Measurements from ENCODE around the gene NHLRC4. TPM values are rescaled to one million over a fixed set of nuclear protein-coding genes. Genes with fewer than 3 reads are reported as not detected.

NHLRC4 gene
- total and polyA plus RNA-seq, 2 of the 13 experiments (the other 11 are each of a cell fraction or from before 2014, with no cell fraction given): 0.40 to 0.59 TPM

- TF ChIP-seq, protein P1, sequence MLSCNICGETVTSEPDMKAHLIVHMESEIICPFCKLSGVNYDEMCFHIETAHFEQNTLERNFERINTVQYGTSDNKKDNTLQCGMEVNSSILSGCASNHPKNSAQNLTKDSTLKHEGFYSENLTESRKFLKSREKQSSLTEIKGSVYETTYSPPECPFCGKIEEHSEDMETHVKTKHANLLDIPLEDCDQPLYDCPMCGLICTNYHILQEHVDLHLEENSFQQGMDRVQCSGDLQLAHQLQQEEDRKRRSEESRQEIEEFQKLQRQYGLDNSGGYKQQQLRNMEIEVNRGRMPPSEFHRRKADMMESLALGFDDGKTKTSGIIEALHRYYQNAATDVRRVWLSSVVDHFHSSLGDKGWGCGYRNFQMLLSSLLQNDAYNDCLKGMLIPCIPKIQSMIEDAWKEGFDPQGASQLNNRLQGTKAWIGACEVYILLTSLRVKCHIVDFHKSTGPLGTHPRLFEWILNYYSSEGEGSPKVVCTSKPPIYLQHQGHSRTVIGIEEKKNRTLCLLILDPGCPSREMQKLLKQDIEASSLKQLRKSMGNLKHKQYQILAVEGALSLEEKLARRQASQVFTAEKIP (CRISPR knock-in tag; IDR thresholded peaks at IDR 0.05; ENCODE audit: borderline replicate concordance): no peak
- TF ChIP-seq, protein P2, sequence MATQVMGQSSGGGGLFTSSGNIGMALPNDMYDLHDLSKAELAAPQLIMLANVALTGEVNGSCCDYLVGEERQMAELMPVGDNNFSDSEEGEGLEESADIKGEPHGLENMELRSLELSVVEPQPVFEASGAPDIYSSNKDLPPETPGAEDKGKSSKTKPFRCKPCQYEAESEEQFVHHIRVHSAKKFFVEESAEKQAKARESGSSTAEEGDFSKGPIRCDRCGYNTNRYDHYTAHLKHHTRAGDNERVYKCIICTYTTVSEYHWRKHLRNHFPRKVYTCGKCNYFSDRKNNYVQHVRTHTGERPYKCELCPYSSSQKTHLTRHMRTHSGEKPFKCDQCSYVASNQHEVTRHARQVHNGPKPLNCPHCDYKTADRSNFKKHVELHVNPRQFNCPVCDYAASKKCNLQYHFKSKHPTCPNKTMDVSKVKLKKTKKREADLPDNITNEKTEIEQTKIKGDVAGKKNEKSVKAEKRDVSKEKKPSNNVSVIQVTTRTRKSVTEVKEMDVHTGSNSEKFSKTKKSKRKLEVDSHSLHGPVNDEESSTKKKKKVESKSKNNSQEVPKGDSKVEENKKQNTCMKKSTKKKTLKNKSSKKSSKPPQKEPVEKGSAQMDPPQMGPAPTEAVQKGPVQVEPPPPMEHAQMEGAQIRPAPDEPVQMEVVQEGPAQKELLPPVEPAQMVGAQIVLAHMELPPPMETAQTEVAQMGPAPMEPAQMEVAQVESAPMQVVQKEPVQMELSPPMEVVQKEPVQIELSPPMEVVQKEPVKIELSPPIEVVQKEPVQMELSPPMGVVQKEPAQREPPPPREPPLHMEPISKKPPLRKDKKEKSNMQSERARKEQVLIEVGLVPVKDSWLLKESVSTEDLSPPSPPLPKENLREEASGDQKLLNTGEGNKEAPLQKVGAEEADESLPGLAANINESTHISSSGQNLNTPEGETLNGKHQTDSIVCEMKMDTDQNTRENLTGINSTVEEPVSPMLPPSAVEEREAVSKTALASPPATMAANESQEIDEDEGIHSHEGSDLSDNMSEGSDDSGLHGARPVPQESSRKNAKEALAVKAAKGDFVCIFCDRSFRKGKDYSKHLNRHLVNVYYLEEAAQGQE (IDR thresholded peaks at IDR 0.05; ENCODE audit: borderline replicate concordance in 1 of 2, low read depth in 1 of 2, low read length in 2 of 2): no peak
- TF ChIP-seq KAT7 (CRISPR knock-in tag; IDR thresholded peaks at IDR 0.05; ENCODE audit: borderline replicate concordance) (no peak), KDM1A (CRISPR knock-in tag; IDR thresholded peaks at IDR 0.05) (no peak), SIX4 (CRISPR knock-in tag; IDR thresholded peaks at IDR 0.05) (0 out of 2 replicates have a peak, but pooled peaks have one; percentile 27), ZSCAN30 (CRISPR knock-in tag; IDR thresholded peaks at IDR 0.05) (no peak), MTF2 (CRISPR knock-in tag; IDR thresholded peaks at IDR 0.05; ENCODE audit: borderline replicate concordance) (no peak), CBX1 (IDR thresholded peaks at IDR 0.05; ENCODE audit: low read depth) (no peak), ZNF580 (CRISPR knock-in tag; IDR thresholded peaks at IDR 0.05; ENCODE audit: borderline replicate concordance, low read depth) (peak; percentile 82), ZNF709 (CRISPR knock-in tag; IDR thresholded peaks at IDR 0.05) (0 out of 2 replicates have a peak, but pooled peaks have one; percentile 24), CREM (IDR thresholded peaks at IDR 0.05) (peak; percentile 54), CREM (CRISPR knock-in tag; IDR thresholded peaks at IDR 0.05) (no peak), HOXA9 (CRISPR knock-in tag; IDR thresholded peaks at IDR 0.05; ENCODE audit: borderline replicate concordance) (no peak), ZFYVE20 (CRISPR knock-in tag; IDR thresholded peaks at IDR 0.05; ENCODE audit: borderline replicate concordance, low read depth) (no peak), SMYD3 (CRISPR knock-in tag; IDR thresholded peaks at IDR 0.05) (no peak), ZNF605 (CRISPR knock-in tag; IDR thresholded peaks at IDR 0.05) (peak; percentile 76; the same call in 1 of the 2 replicates), MATR3 (CRISPR knock-in tag; IDR thresholded peaks at IDR 0.05) (no peak)
- TF ChIP-seq, protein P3, sequence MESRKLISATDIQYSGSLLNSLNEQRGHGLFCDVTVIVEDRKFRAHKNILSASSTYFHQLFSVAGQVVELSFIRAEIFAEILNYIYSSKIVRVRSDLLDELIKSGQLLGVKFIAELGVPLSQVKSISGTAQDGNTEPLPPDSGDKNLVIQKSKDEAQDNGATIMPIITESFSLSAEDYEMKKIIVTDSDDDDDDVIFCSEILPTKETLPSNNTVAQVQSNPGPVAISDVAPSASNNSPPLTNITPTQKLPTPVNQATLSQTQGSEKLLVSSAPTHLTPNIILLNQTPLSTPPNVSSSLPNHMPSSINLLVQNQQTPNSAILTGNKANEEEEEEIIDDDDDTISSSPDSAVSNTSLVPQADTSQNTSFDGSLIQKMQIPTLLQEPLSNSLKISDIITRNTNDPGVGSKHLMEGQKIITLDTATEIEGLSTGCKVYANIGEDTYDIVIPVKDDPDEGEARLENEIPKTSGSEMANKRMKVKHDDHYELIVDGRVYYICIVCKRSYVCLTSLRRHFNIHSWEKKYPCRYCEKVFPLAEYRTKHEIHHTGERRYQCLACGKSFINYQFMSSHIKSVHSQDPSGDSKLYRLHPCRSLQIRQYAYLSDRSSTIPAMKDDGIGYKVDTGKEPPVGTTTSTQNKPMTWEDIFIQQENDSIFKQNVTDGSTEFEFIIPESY (CRISPR knock-in tag; IDR thresholded peaks at IDR 0.05): peak; percentile 89
- TF ChIP-seq, protein P4, sequence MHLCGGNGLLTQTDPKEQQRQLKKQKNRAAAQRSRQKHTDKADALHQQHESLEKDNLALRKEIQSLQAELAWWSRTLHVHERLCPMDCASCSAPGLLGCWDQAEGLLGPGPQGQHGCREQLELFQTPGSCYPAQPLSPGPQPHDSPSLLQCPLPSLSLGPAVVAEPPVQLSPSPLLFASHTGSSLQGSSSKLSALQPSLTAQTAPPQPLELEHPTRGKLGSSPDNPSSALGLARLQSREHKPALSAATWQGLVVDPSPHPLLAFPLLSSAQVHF (CRISPR knock-in tag; IDR thresholded peaks at IDR 0.05): 0 out of 2 replicates have a peak, but pooled peaks have one; percentile 39
- TF ChIP-seq, protein P5, sequence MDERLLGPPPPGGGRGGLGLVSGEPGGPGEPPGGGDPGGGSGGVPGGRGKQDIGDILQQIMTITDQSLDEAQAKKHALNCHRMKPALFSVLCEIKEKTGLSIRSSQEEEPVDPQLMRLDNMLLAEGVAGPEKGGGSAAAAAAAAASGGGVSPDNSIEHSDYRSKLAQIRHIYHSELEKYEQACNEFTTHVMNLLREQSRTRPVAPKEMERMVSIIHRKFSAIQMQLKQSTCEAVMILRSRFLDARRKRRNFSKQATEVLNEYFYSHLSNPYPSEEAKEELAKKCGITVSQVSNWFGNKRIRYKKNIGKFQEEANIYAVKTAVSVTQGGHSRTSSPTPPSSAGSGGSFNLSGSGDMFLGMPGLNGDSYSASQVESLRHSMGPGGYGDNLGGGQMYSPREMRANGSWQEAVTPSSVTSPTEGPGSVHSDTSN (CRISPR knock-in tag; IDR thresholded peaks at IDR 0.05): no peak
Observed at GRCh38 chr16:543301-544164, 23.3 kb upstream of the NHLRC4 start (continued).
